ENCODE data around the gene NPC1L1. TPM values are rescaled to one million over a fixed set of nuclear protein-coding genes. Genes with fewer than 3 reads are reported as not detected.

NPC1L1 gene
- total RNA-seq, 4 donors from 2014 or later, result 0.08 to 0.19 TPM; not detected in 2

GRCh38 chr7:44581879-44582603 is 40.9 kb upstream of the NPC1L1 start, which contains the start of gene TMED4:
TMED4 (minus strand) TSS chr7:44582231; CDS start chr7:44582206, 25 bp downstream.
- TF ChIP-seq CTCF (IDR thresholded peaks at IDR 0.05), result no peak
- peak in 3 of 4 donors; percentile 71 to 92 (median 76) for TF ChIP-seq POLR2A (IDR thresholded peaks at IDR 0.05)
- no peaks in the 10 kb centered on the region for H3K27me3 ChIP-seq
- H3K4me1 ChIP-seq, result peaks cover 15 to 33% (median 22%) of the 10 kb centered on the region in 3 donors
- H3K27ac ChIP-seq, result peak within 1 kb of the TSS; percentile 95 to 99 (median 98)
- intact Hi-C loops (cut with DNase I), result loop anchor here (10.0 kb wide), 1 partner anchor 343 kb away; no protein-coding TSS in a partner anchor
- peak within 1 kb of the TSS; percentile 58 to 97 (median 78) for H3K4me3 ChIP-seq
- H3K36me3 ChIP-seq, result peaks cover 7 to 39% (median 24%) of the 10 kb centered on the region in 3 donors
- DNase-seq, result peak; percentile 93
- WGBS, 2 donors, result 0% methylated on average over 1 to 9 of the region's 71 CpGs
- H3K9me3 ChIP-seq, result no peaks in the 10 kb centered on the region

GRCh38 chr7:44580945-44581878 is 40.1 kb upstream of the NPC1L1 start:
- DNase-seq, result no peak
- intact Hi-C loops (cut with DNase I), result loop anchor here (10.0 kb wide), 1 partner anchor 344 kb away; no protein-coding TSS in a partner anchor
- H3K4me3 ChIP-seq, result peak overlapping the region; percentile 58 to 97 (median 78)

GRCh38 chr7:44576228-44576627 is 35.1 kb upstream of the NPC1L1 start:
- Histone ChIP-seq H3K36me3 (peaks cover 18 to 72% (median 34%) of the 10 kb centered on the region in 3 donors), H3K27ac (no peak overlapping the region), H3K9me3 (no peaks in the 10 kb centered on the region), H3K4me3 (no peak overlapping the region), H3K4me1 (peaks cover 23 to 55% (median 35%) of the 10 kb centered on the region in 3 donors), H3K27me3 (no peaks in the 10 kb centered on the region)
- intact Hi-C loops (cut with DNase I), result no loop called here
- no peak for TF ChIP-seq POLR2A (IDR thresholded peaks at IDR 0.05)
- TF ChIP-seq CTCF (IDR thresholded peaks at IDR 0.05), result no peak
- 71 to 73% methylated on average over 2 of the region's 2 CpGs for WGBS, 2 donors
- no peak for DNase-seq

More at GRCh38 chr7:44580945-44581878, 40.1 kb upstream of the NPC1L1 start:
- peak overlapping the region; percentile 95 to 99 (median 98) for H3K27ac ChIP-seq
- 8 to 34% methylated on average over 11 to 16 of the region's 30 CpGs for WGBS, 2 donors
- TF ChIP-seq CTCF (IDR thresholded peaks at IDR 0.05) (no peak), POLR2A (IDR thresholded peaks at IDR 0.05) (no peak)
- no peaks in the 10 kb centered on the region for H3K27me3 ChIP-seq
- H3K4me1 ChIP-seq, result peaks cover 15 to 33% (median 22%) of the 10 kb centered on the region in 3 donors
- no peaks in the 10 kb centered on the region for H3K9me3 ChIP-seq
- peaks cover 7 to 48% (median 24%) of the 10 kb centered on the region in 3 donors for H3K36me3 ChIP-seq

- H3K27me3 ChIP-seq, result no peaks in the 10 kb centered on the region
- peaks cover 11 to 43% (median 23%) of the 10 kb centered on the region in 3 donors for H3K4me1 ChIP-seq
- H3K36me3 ChIP-seq, result peaks cover 28 to 75% (median 46%) of the 10 kb centered on the region in 3 donors
- no peak overlapping the region for H3K27ac ChIP-seq
- intact Hi-C loops (cut with DNase I), result no loop called here
- no peak for TF ChIP-seq POLR2A (IDR thresholded peaks at IDR 0.05)
- no peak for TF ChIP-seq CTCF (IDR thresholded peaks at IDR 0.05)
- H3K9me3 ChIP-seq, result no peaks in the 10 kb centered on the region
- DNase-seq, result no peak
- no peak overlapping the region for H3K4me3 ChIP-seq
Measured at GRCh38 chr7:44575054-44575453, 33.9 kb upstream of the NPC1L1 start.

Measured in esophagus squamous epithelium (tissue), 5 donors.